ENCODE data around the gene LRRC32. TPM values are rescaled to one million over a fixed set of nuclear protein-coding genes. Genes with fewer than 3 reads are reported as not detected.

LRRC32 gene
- total and polyA plus RNA-seq, 2 experiments from 2014 or later = 0.42 to 0.58 TPM

DNA sequence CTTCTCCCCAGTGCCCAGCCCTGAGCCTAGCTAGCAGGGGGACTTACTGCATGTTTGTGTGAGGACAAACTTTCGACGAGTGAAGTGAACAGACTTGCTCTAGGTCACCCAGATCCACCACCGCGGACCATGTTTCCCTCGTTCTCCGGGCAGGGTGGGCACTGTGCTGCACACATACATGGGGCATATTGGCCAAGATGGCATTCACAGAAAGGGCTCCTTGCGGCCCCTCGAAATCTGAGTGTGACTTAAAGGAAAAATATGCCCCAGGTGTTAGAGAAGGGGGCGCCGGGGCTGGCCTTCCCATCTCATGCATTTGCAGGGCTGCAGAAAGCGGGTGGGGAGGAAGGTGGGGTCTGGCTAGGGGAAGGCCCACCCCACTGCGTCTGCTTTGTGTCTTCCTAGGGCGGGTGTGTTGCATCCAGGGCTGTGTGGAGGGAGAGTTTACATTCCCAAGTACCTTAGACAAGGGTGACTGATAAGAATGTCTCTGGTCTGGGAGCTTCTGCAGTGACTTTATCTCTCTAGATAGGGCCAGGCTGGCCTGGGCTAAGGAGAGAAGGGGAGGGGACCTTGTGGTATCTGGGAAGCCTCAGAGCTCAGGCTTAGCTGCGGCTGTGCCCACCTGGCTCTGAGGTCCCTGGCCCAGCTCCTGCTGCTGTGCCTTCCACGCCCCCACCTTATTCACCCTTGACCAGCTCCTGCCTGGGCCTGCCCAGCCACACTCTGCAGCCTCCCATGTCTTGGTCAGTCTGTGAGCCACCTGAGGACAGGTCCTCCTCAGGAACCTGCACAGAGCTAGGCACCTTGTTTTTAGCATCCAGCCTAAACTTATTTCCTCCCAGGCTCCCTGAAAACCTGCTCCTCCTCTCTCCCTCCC is 45.8 kb downstream of the LRRC32 start:
- H3K27ac ChIP-seq (ENCODE audit: low read depth) = no peak overlapping the region
- Mint-ChIP-seq H3K36me3 (ENCODE audit: low read depth) (no peaks in the 10 kb centered on the region), H3K27ac (no peak overlapping the region), H3K27me3 (ENCODE audit: insufficient read depth, low read depth, poor library complexity) (peaks cover 11% of the 10 kb centered on the region), H3K4me1 (peaks cover 8% of the 10 kb centered on the region; the same call in 2 of the 3 replicates), H3K4me3 (no peak overlapping the region), H3K9me3 (peaks cover 4% of the 10 kb centered on the region; the same call in 2 of the 3 replicates)
- no peaks in the 10 kb centered on the region for H3K9me2 ChIP-seq (ENCODE audit: insufficient read depth)
- H3K79me2 ChIP-seq (replicated peaks; ENCODE audit: insufficient read depth) = no peaks in the 10 kb centered on the region
- H2AFZ ChIP-seq = no peak overlapping the region
- no peaks in the 10 kb centered on the region for H3F3A ChIP-seq (replicated peaks; ENCODE audit: low read depth)
- H4K20me1 ChIP-seq (replicated peaks; ENCODE audit: insufficient read depth) = no peaks in the 10 kb centered on the region
- H3K4me2 ChIP-seq = no peak overlapping the region
- DNase-seq (ENCODE audit: low spot score) = no peak
- no peaks in the 10 kb centered on the region for H3K36me3 ChIP-seq (ENCODE audit: insufficient read depth)
- H3K27me3 ChIP-seq (ENCODE audit: insufficient read depth) = no peaks in the 10 kb centered on the region
- no peak for TF ChIP-seq ZNF114 (CRISPR knock-in tag; IDR thresholded peaks at IDR 0.05)
- TF ChIP-seq, protein P1, sequence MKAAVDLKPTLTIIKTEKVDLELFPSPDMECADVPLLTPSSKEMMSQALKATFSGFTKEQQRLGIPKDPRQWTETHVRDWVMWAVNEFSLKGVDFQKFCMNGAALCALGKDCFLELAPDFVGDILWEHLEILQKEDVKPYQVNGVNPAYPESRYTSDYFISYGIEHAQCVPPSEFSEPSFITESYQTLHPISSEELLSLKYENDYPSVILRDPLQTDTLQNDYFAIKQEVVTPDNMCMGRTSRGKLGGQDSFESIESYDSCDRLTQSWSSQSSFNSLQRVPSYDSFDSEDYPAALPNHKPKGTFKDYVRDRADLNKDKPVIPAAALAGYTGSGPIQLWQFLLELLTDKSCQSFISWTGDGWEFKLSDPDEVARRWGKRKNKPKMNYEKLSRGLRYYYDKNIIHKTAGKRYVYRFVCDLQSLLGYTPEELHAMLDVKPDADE (IDR thresholded peaks at IDR 0.05) = no peak
- TF ChIP-seq, protein P2, sequence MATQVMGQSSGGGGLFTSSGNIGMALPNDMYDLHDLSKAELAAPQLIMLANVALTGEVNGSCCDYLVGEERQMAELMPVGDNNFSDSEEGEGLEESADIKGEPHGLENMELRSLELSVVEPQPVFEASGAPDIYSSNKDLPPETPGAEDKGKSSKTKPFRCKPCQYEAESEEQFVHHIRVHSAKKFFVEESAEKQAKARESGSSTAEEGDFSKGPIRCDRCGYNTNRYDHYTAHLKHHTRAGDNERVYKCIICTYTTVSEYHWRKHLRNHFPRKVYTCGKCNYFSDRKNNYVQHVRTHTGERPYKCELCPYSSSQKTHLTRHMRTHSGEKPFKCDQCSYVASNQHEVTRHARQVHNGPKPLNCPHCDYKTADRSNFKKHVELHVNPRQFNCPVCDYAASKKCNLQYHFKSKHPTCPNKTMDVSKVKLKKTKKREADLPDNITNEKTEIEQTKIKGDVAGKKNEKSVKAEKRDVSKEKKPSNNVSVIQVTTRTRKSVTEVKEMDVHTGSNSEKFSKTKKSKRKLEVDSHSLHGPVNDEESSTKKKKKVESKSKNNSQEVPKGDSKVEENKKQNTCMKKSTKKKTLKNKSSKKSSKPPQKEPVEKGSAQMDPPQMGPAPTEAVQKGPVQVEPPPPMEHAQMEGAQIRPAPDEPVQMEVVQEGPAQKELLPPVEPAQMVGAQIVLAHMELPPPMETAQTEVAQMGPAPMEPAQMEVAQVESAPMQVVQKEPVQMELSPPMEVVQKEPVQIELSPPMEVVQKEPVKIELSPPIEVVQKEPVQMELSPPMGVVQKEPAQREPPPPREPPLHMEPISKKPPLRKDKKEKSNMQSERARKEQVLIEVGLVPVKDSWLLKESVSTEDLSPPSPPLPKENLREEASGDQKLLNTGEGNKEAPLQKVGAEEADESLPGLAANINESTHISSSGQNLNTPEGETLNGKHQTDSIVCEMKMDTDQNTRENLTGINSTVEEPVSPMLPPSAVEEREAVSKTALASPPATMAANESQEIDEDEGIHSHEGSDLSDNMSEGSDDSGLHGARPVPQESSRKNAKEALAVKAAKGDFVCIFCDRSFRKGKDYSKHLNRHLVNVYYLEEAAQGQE (IDR thresholded peaks at IDR 0.05; ENCODE audit: unreplicated experiment) = no peak
- TF ChIP-seq EZH2 (IDR thresholded peaks at IDR 0.05; ENCODE audit: low read depth, unreplicated experiment) = no peak
- no peaks in the 10 kb centered on the region for H3K4me1 ChIP-seq (ENCODE audit: insufficient read depth)
- H3K4me3 ChIP-seq = no peak overlapping the region
- ATAC-seq = peak; percentile 43

DNA sequence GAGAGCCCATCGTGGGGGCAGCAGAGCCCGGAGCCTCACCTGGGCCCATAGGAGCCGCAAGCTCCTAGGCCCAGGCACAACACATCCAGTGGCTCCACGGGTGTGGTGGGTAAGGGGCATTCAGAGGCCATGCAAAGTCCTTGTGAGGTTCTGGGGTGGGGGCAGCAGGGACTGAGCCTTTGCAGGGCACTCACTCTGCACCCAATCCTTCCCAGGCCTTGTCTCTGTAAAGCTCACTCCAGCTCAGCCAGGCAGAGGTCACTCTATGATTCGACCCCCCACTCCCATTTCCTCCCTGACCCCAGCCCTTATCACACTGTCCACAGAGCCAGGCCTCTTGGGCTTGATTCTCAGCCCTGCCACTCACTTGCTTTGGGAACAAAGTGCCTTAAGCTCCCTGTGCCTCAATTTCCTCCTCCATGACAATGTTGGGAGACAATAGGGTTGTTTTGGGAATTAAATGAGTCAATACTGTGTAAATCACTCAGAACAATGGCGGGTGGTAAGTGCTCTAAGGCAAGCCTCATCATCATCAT is 46.6 kb downstream of the LRRC32 start:
- Histone ChIP-seq H3K36me3 (ENCODE audit: insufficient read depth) (no peaks in the 10 kb centered on the region), H3F3A (replicated peaks; ENCODE audit: low read depth) (no peaks in the 10 kb centered on the region), H3K4me3 (no peak overlapping the region), H3K4me1 (ENCODE audit: insufficient read depth) (no peaks in the 10 kb centered on the region), H3K9me2 (ENCODE audit: insufficient read depth) (no peaks in the 10 kb centered on the region), H3K4me2 (no peak overlapping the region), H3K27me3 (ENCODE audit: insufficient read depth) (no peaks in the 10 kb centered on the region), H4K20me1 (replicated peaks; ENCODE audit: insufficient read depth) (no peaks in the 10 kb centered on the region), H3K27ac (ENCODE audit: low read depth) (no peak overlapping the region), H2AFZ (no peak overlapping the region), H3K79me2 (replicated peaks; ENCODE audit: insufficient read depth) (no peaks in the 10 kb centered on the region)
- H3K4me1 Mint-ChIP-seq = peaks cover 8% of the 10 kb centered on the region; the same call in 2 of the 3 replicates
- no peak for DNase-seq (ENCODE audit: low spot score)
- peaks cover 6% of the 10 kb centered on the region; the same call in 2 of the 3 replicates for H3K9me3 Mint-ChIP-seq
- H3K4me3 Mint-ChIP-seq = no peak overlapping the region
- peaks cover 11% of the 10 kb centered on the region for H3K27me3 Mint-ChIP-seq (ENCODE audit: insufficient read depth, low read depth, poor library complexity)
- peaks cover 1% of the 10 kb centered on the region; the same call in 1 of the 3 replicates for H3K36me3 Mint-ChIP-seq (ENCODE audit: low read depth)
- peak; percentile 58 for ATAC-seq
- H3K27ac Mint-ChIP-seq = no peak overlapping the region
- TF ChIP-seq, protein P1 (IDR thresholded peaks at IDR 0.05) = no peak
- TF ChIP-seq EZH2phosphoT487 (IDR thresholded peaks at IDR 0.05; ENCODE audit: unreplicated experiment) = no peak
- no peak for TF ChIP-seq JUNB (IDR thresholded peaks at IDR 0.05; ENCODE audit: unreplicated experiment)
- TF ChIP-seq, protein P2 (IDR thresholded peaks at IDR 0.05; ENCODE audit: unreplicated experiment) = no peak
